ENCODE data around the gene RIPK4. TPM values are rescaled to one million over a fixed set of nuclear protein-coding genes. Genes with fewer than 3 reads are reported as not detected.

Gene RIPK4
- total RNA-seq, 2 donors from 2014 or later = 8.4 to 16.2 TPM

DNA sequence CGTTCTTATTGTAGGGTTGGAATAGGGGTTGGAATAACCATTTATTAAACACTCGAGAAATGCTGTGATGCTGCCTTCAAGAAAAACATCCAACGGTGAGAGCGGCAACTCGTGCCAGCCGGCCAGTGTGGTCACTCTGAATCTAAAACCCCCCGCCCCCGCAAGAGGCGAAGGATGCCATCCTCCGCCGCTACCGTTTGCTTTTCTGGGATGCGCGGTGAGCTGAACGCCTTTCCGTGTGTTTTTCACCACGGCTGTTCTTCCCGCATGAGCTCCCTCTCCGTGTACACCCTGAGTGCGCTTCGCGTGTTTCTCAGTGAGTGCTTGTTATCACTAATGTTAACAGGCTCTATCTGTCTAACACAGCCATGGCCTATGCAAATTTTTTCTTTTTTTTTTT is 42.0 kb upstream of the RIPK4 start:
- H3K27me3 ChIP-seq (ENCODE audit: control insufficient read depth, insufficient read depth, low read length, poor library complexity, severe bottlenecking) = no peaks in the 10 kb centered on the region
- Mint-ChIP-seq H3K27me3 (ENCODE audit: insufficient read depth) (no peaks in the 10 kb centered on the region), H3K27ac (no peak overlapping the region), H3K4me1 (peaks cover 9% of the 10 kb centered on the region), H3K36me3 (ENCODE audit: low read depth) (peaks cover 36% of the 10 kb centered on the region), H3K4me3 (no peak overlapping the region), H3K9me3 (no peaks in the 10 kb centered on the region)
- TF ChIP-seq, protein P1, sequence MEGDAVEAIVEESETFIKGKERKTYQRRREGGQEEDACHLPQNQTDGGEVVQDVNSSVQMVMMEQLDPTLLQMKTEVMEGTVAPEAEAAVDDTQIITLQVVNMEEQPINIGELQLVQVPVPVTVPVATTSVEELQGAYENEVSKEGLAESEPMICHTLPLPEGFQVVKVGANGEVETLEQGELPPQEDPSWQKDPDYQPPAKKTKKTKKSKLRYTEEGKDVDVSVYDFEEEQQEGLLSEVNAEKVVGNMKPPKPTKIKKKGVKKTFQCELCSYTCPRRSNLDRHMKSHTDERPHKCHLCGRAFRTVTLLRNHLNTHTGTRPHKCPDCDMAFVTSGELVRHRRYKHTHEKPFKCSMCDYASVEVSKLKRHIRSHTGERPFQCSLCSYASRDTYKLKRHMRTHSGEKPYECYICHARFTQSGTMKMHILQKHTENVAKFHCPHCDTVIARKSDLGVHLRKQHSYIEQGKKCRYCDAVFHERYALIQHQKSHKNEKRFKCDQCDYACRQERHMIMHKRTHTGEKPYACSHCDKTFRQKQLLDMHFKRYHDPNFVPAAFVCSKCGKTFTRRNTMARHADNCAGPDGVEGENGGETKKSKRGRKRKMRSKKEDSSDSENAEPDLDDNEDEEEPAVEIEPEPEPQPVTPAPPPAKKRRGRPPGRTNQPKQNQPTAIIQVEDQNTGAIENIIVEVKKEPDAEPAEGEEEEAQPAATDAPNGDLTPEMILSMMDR (conservative IDR thresholded peaks at IDR 0.05) = no peak
- no peaks in the 10 kb centered on the region for H3K9me3 ChIP-seq (ENCODE audit: control insufficient read depth, low read length)
- no peak overlapping the region for H3K27ac ChIP-seq (ENCODE audit: low read depth, low read length)
- H3K4me3 ChIP-seq (ENCODE audit: low read length) = no peak overlapping the region
- peaks cover 16% of the 10 kb centered on the region for H3K36me3 ChIP-seq (ENCODE audit: control insufficient read depth, insufficient read depth, low read length)
- H3K4me1 ChIP-seq (ENCODE audit: control insufficient read depth, insufficient read depth, low read length) = no peaks in the 10 kb centered on the region
- no peak overlapping the region for H3K9ac ChIP-seq (ENCODE audit: extremely low read depth, low read length, poor library complexity, severe bottlenecking)
- WGBS, 2 experiments (ENCODE audit: insufficient coverage in 1 of 2, insufficient read length in 1 of 2) = 95 to 98% methylated on average over 21 to 22 of the region's 22 CpGs
- no peak for DNase-seq

DNA sequence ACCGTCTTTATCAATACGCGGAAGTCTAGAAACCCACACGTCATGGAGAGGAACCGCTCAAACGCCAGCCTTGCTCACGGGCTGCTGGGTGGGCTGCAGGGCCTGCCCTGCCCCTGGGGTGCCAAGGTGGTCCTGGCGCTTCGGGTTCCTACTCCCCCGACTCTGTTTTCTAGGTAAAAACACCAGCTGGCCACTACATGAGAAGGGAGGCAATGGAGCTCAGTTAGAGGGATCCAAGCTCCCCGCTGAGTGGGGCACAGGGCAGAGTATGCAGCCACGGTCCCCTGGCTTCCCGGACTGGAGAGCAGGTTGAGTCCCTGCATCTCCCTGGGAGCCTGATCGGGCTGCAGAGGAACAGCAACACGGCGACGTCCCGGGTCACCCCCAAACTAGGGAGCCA is 41.2 kb upstream of the RIPK4 start:
- Mint-ChIP-seq H3K36me3 (ENCODE audit: low read depth) (peaks cover 36% of the 10 kb centered on the region), H3K4me3 (no peak overlapping the region), H3K4me1 (peaks cover 9% of the 10 kb centered on the region), H3K27me3 (ENCODE audit: insufficient read depth) (no peaks in the 10 kb centered on the region), H3K9me3 (no peaks in the 10 kb centered on the region), H3K27ac (no peak overlapping the region)
- no peaks in the 10 kb centered on the region for H3K9me3 ChIP-seq (ENCODE audit: control insufficient read depth, low read length)
- no peaks in the 10 kb centered on the region for H3K4me1 ChIP-seq (ENCODE audit: control insufficient read depth, insufficient read depth, low read length)
- DNase-seq = no peak
- no peak overlapping the region for H3K27ac ChIP-seq (ENCODE audit: low read depth, low read length)
- WGBS, 2 experiments (ENCODE audit: insufficient coverage in 1 of 2, insufficient read length in 1 of 2) = 92 to 98% methylated on average over 8 to 18 of the region's 18 CpGs
- H3K36me3 ChIP-seq (ENCODE audit: control insufficient read depth, insufficient read depth, low read length) = peaks cover 13% of the 10 kb centered on the region
- H3K4me3 ChIP-seq (ENCODE audit: low read length) = no peak overlapping the region
- no peaks in the 10 kb centered on the region for H3K27me3 ChIP-seq (ENCODE audit: control insufficient read depth, insufficient read depth, low read length, poor library complexity, severe bottlenecking)
- H3K9ac ChIP-seq (ENCODE audit: extremely low read depth, low read length, poor library complexity, severe bottlenecking) = no peak overlapping the region
- TF ChIP-seq, protein P1 (conservative IDR thresholded peaks at IDR 0.05) = no peak

DNA sequence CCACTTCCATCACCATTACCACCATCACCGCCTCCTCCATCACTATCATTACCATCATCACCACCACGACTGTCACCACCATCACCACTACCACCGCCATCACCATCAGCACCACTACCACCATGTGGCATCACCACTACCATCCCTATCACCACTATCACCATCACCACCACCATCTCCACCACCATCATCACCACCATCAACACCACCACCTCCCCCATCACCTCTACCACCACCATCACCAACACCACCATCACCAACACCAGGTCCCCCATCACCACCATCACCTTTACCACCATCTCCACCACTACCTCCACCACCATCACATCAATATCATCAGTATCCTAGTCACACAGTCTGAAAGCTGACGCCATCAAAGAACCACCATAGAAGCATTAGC is 39.9 kb upstream of the RIPK4 start:
- no peaks in the 10 kb centered on the region for H3K27me3 ChIP-seq (ENCODE audit: control insufficient read depth, insufficient read depth, low read length, poor library complexity, severe bottlenecking)
- Mint-ChIP-seq H3K9me3 (no peaks in the 10 kb centered on the region), H3K36me3 (ENCODE audit: low read depth) (peaks cover 42% of the 10 kb centered on the region), H3K4me1 (no peaks in the 10 kb centered on the region), H3K27me3 (ENCODE audit: insufficient read depth) (no peaks in the 10 kb centered on the region), H3K27ac (no peak overlapping the region), H3K4me3 (no peak overlapping the region)
- H3K9ac ChIP-seq (ENCODE audit: extremely low read depth, low read length, poor library complexity, severe bottlenecking) = no peak overlapping the region
- no peak for DNase-seq
- H3K36me3 ChIP-seq (ENCODE audit: control insufficient read depth, insufficient read depth, low read length) = peaks cover 15% of the 10 kb centered on the region
- no peaks in the 10 kb centered on the region for H3K4me1 ChIP-seq (ENCODE audit: control insufficient read depth, insufficient read depth, low read length)
- no peak overlapping the region for H3K4me3 ChIP-seq (ENCODE audit: low read length)
- H3K27ac ChIP-seq (ENCODE audit: low read depth, low read length) = no peak overlapping the region
- TF ChIP-seq, protein P1 (conservative IDR thresholded peaks at IDR 0.05) = no peak
- 96 to 100% methylated on average over 1 to 4 of the region's 4 CpGs for WGBS, 2 experiments (ENCODE audit: insufficient coverage in 1 of 2, insufficient read length in 1 of 2)
- no peaks in the 10 kb centered on the region for H3K9me3 ChIP-seq (ENCODE audit: control insufficient read depth, low read length)

Data from endodermal cell (in vitro differentiated cells).